BLaER1 (cell line): Measurements from ENCODE around the gene ABCC9.

Experiments used
- H3K27ac ChIP-seq: shearing (Covaris generic); formaldehyde crosslinking; 2 replicates; pipeline ENCODE4 v1.8.1; 2022
- H3K27me3 ChIP-seq: shearing (Covaris generic); formaldehyde crosslinking; 2 replicates; pipeline ENCODE4 v1.8.1; 2022
- H3K36me3 ChIP-seq: shearing (Covaris generic); formaldehyde crosslinking; 2 replicates; pipeline ENCODE4 v1.8.1; 2022
- H3K4me1 ChIP-seq: shearing (Covaris generic); formaldehyde crosslinking; 2 replicates; pipeline ENCODE4 v1.8.1; 2022
- H3K4me2 ChIP-seq: shearing (Covaris generic); formaldehyde crosslinking; 2 replicates; pipeline ENCODE4 v1.8.1; 2022
- H3K4me3 ChIP-seq: shearing (Covaris generic); formaldehyde crosslinking; 2 replicates; pipeline ENCODE4 v1.8.1; 2022
- H3K9ac ChIP-seq: shearing (Covaris generic); formaldehyde crosslinking; 2 replicates; pipeline ENCODE4 v1.8.1; 2022
- H3K9me3 ChIP-seq: shearing (Covaris generic); formaldehyde crosslinking; 2 replicates; pipeline ENCODE4 v1.8.1; 2022
- H4K20me1 ChIP-seq: shearing (Covaris generic); formaldehyde crosslinking; 2 replicates; pipeline ENCODE4 v1.8.1; 2022
- Cebpa-rat ChIP-seq: shearing (Covaris generic); IDR thresholded peaks from 2 replicates; pipeline ENCODE4 v1.8.1; 2022

ABCC9 gene

GRCh38 chr12:21848192-21848591, 93.0 kb downstream of the ABCC9 start:
- no peaks in the 10 kb centered on the region for H3K27me3 ChIP-seq
- no peak overlapping the region for H3K27ac ChIP-seq
- H3K4me2 ChIP-seq, result no peak overlapping the region
- no peaks in the 10 kb centered on the region for H3K9me3 ChIP-seq
- H3K36me3 ChIP-seq, result no peaks in the 10 kb centered on the region
- H3K4me3 ChIP-seq, result no peak overlapping the region
- H3K4me1 ChIP-seq, result no peaks in the 10 kb centered on the region
- no peak overlapping the region for H3K9ac ChIP-seq
- no peaks in the 10 kb centered on the region for H4K20me1 ChIP-seq
- no peak for TF ChIP-seq Cebpa-rat

- no peak overlapping the region for H3K4me3 ChIP-seq
- no peaks in the 10 kb centered on the region for H4K20me1 ChIP-seq
- no peak for TF ChIP-seq Cebpa-rat
- no peaks in the 10 kb centered on the region for H3K4me1 ChIP-seq
- H3K9me3 ChIP-seq, result no peaks in the 10 kb centered on the region
- no peak overlapping the region for H3K9ac ChIP-seq
- H3K27ac ChIP-seq, result no peak overlapping the region
- no peak overlapping the region for H3K4me2 ChIP-seq
- H3K27me3 ChIP-seq, result no peaks in the 10 kb centered on the region
- no peaks in the 10 kb centered on the region for H3K36me3 ChIP-seq
Measured at GRCh38 chr12:21843795-21844194, 97.4 kb downstream of the ABCC9 start.

- no peak overlapping the region for H3K4me2 ChIP-seq
- no peaks in the 10 kb centered on the region for H3K27me3 ChIP-seq
- no peak for TF ChIP-seq Cebpa-rat
- no peaks in the 10 kb centered on the region for H4K20me1 ChIP-seq
- no peak overlapping the region for H3K27ac ChIP-seq
- no peak overlapping the region for H3K9ac ChIP-seq
- no peaks in the 10 kb centered on the region for H3K36me3 ChIP-seq
- no peaks in the 10 kb centered on the region for H3K4me1 ChIP-seq
- no peaks in the 10 kb centered on the region for H3K9me3 ChIP-seq
- no peak overlapping the region for H3K4me3 ChIP-seq
Measured at GRCh38 chr12:21839776-21840175, 101.5 kb downstream of the ABCC9 start.

- Histone ChIP-seq H3K9ac (no peak overlapping the region), H3K4me3 (no peak overlapping the region), H3K36me3 (no peaks in the 10 kb centered on the region), H3K4me1 (no peaks in the 10 kb centered on the region), H3K4me2 (no peak overlapping the region), H3K27me3 (no peaks in the 10 kb centered on the region), H3K9me3 (no peaks in the 10 kb centered on the region), H4K20me1 (no peaks in the 10 kb centered on the region), H3K27ac (no peak overlapping the region)
- TF ChIP-seq Cebpa-rat, result no peak
Measured at GRCh38 chr12:21837847-21838246, 103.4 kb downstream of the ABCC9 start.

- no peaks in the 10 kb centered on the region for H3K9me3 ChIP-seq
- no peaks in the 10 kb centered on the region for H4K20me1 ChIP-seq
- no peaks in the 10 kb centered on the region for H3K27me3 ChIP-seq
- TF ChIP-seq Cebpa-rat, result no peak
- no peaks in the 10 kb centered on the region for H3K36me3 ChIP-seq
- H3K4me3 ChIP-seq, result no peak overlapping the region
- H3K4me2 ChIP-seq, result no peak overlapping the region
- no peak overlapping the region for H3K9ac ChIP-seq
- H3K27ac ChIP-seq, result no peak overlapping the region
- no peaks in the 10 kb centered on the region for H3K4me1 ChIP-seq
Measured at GRCh38 chr12:21831791-21832344, 109.4 kb downstream of the ABCC9 start.

- Histone ChIP-seq H3K27me3 (no peaks in the 10 kb centered on the region), H3K9ac (no peak overlapping the region), H3K4me1 (no peaks in the 10 kb centered on the region), H3K4me2 (no peak overlapping the region), H3K27ac (no peak overlapping the region), H3K9me3 (no peaks in the 10 kb centered on the region), H3K4me3 (no peak overlapping the region), H3K36me3 (no peaks in the 10 kb centered on the region), H4K20me1 (no peaks in the 10 kb centered on the region)
- TF ChIP-seq Cebpa-rat, result no peak
Measured at GRCh38 chr12:21828779-21829178, 112.4 kb downstream of the ABCC9 start.

- Histone ChIP-seq H3K4me2 (no peak overlapping the region), H3K4me1 (no peaks in the 10 kb centered on the region), H3K4me3 (no peak overlapping the region), H3K9ac (no peak overlapping the region), H3K27me3 (no peaks in the 10 kb centered on the region), H3K9me3 (no peaks in the 10 kb centered on the region), H4K20me1 (no peaks in the 10 kb centered on the region), H3K27ac (no peak overlapping the region), H3K36me3 (no peaks in the 10 kb centered on the region)
- no peak for TF ChIP-seq Cebpa-rat
Measured at GRCh38 chr12:21828136-21828775, 113.0 kb downstream of the ABCC9 start.

- H3K9ac ChIP-seq, result no peak overlapping the region
- no peaks in the 10 kb centered on the region for H4K20me1 ChIP-seq
- H3K4me3 ChIP-seq, result no peak overlapping the region
- H3K4me2 ChIP-seq, result no peak overlapping the region
- H3K27ac ChIP-seq, result no peak overlapping the region
- H3K4me1 ChIP-seq, result no peaks in the 10 kb centered on the region
- no peaks in the 10 kb centered on the region for H3K36me3 ChIP-seq
- H3K9me3 ChIP-seq, result no peaks in the 10 kb centered on the region
- TF ChIP-seq Cebpa-rat, result no peak
- H3K27me3 ChIP-seq, result no peaks in the 10 kb centered on the region
Measured at GRCh38 chr12:21827083-21827482, 114.1 kb downstream of the ABCC9 start.

GRCh38 chr12:21826618-21826910, 114.7 kb downstream of the ABCC9 start:
- Histone ChIP-seq H3K36me3 (no peaks in the 10 kb centered on the region), H4K20me1 (no peaks in the 10 kb centered on the region), H3K4me2 (no peak overlapping the region), H3K4me3 (no peak overlapping the region), H3K9me3 (no peaks in the 10 kb centered on the region), H3K27ac (no peak overlapping the region), H3K27me3 (no peaks in the 10 kb centered on the region), H3K9ac (no peak overlapping the region), H3K4me1 (no peaks in the 10 kb centered on the region)
- TF ChIP-seq Cebpa-rat, result no peak

- Histone ChIP-seq H3K27ac (no peak overlapping the region), H3K9ac (no peak overlapping the region), H4K20me1 (no peaks in the 10 kb centered on the region), H3K4me2 (no peak overlapping the region), H3K4me1 (no peaks in the 10 kb centered on the region), H3K36me3 (no peaks in the 10 kb centered on the region), H3K9me3 (no peaks in the 10 kb centered on the region), H3K4me3 (no peak overlapping the region), H3K27me3 (no peaks in the 10 kb centered on the region)
- no peak for TF ChIP-seq Cebpa-rat
Measured at GRCh38 chr12:21825886-21826617, 115.2 kb downstream of the ABCC9 start.

- no peak for TF ChIP-seq Cebpa-rat
- Histone ChIP-seq H3K27ac (no peak overlapping the region), H3K4me1 (no peaks in the 10 kb centered on the region), H4K20me1 (no peaks in the 10 kb centered on the region), H3K27me3 (no peaks in the 10 kb centered on the region), H3K9me3 (no peaks in the 10 kb centered on the region), H3K4me3 (no peak overlapping the region), H3K36me3 (no peaks in the 10 kb centered on the region), H3K9ac (no peak overlapping the region), H3K4me2 (no peak overlapping the region)
Measured at GRCh38 chr12:21823581-21823980, 117.6 kb downstream of the ABCC9 start.
